Measurements from ENCODE around the gene RASAL2. TPM values are rescaled to one million over a fixed set of nuclear protein-coding genes. Genes with fewer than 3 reads are reported as not detected.

RASAL2 gene
- total RNA-seq, 1 experiment from 2014 or later = 22.2 TPM

- no peaks in the 10 kb centered on the region for H3K9me3 ChIP-seq (ENCODE audit: control insufficient read depth, low read depth, low read length)
- no peak overlapping the region for H2BK20ac ChIP-seq (ENCODE audit: low read depth, low read length, poor library complexity, severe bottlenecking)
- no peaks in the 10 kb centered on the region for H3K23me2 ChIP-seq (ENCODE audit: insufficient read length, low read depth, low read length, poor library complexity, severe bottlenecking)
- no peaks in the 10 kb centered on the region for H4K20me1 ChIP-seq (ENCODE audit: control insufficient read depth, insufficient read depth, insufficient read length)
- H3K4me2 ChIP-seq (ENCODE audit: insufficient read depth, insufficient read length, low read length) = no peak overlapping the region
- no peak overlapping the region for H3K27ac ChIP-seq (ENCODE audit: insufficient read length, low read depth, low read length)
- H3K79me1 ChIP-seq (ENCODE audit: insufficient read depth, low read depth, low read length, poor library complexity, severe bottlenecking) = no peaks in the 10 kb centered on the region
- WGBS (ENCODE audit: extremely low coverage, insufficient read length, low lambda C conversion rate) = no CpG with 5 or more reads among the region's 3 CpGs
- H4K91ac ChIP-seq (ENCODE audit: insufficient read length, low read depth, low read length) = no peak overlapping the region
- no peak overlapping the region for H3K9ac ChIP-seq (ENCODE audit: extremely low read depth, insufficient read length, low read length)
- H4K5ac ChIP-seq (ENCODE audit: insufficient read length, low read depth, low read length) = no peak overlapping the region
- H3K79me2 ChIP-seq (ENCODE audit: insufficient read depth, low read length) = no peaks in the 10 kb centered on the region
- H2BK15ac ChIP-seq (ENCODE audit: low read depth, low read length) = no peak overlapping the region
- no peaks in the 10 kb centered on the region for H3K27me3 ChIP-seq (ENCODE audit: insufficient read depth, low read length)
- Mint-ChIP-seq H3K4me3 (no peak overlapping the region), H3K4me1 (no peaks in the 10 kb centered on the region), H3K9me3 (no peaks in the 10 kb centered on the region), H3K36me3 (ENCODE audit: insufficient read depth in 1 of 3, low read depth in 3 of 3) (no peaks in the 10 kb centered on the region), H3K27me3 (ENCODE audit: low read depth) (no peaks in the 10 kb centered on the region), H3K27ac (no peak overlapping the region)
- no peaks in the 10 kb centered on the region for H3K4me1 ChIP-seq (ENCODE audit: insufficient read depth, low read length)
- no peak for DNase-seq
- H3K56ac ChIP-seq (ENCODE audit: insufficient read length, low read depth, low read length) = no peak overlapping the region
- H4K8ac ChIP-seq (replicated peaks; ENCODE audit: insufficient read length, low read depth, low read length) = no peak overlapping the region
- no peak overlapping the region for H3K4ac ChIP-seq (ENCODE audit: low read depth, low read length)
- no peak overlapping the region for H2AFZ ChIP-seq (ENCODE audit: low read length)
- no peak overlapping the region for H2AK5ac ChIP-seq (ENCODE audit: insufficient read length, low read length)
- no peak overlapping the region for H2BK5ac ChIP-seq (ENCODE audit: insufficient read length, low read length)
- no peak overlapping the region for H2BK120ac ChIP-seq (ENCODE audit: low read depth, low read length, poor library complexity, severe bottlenecking)
- TF ChIP-seq, protein P1, sequence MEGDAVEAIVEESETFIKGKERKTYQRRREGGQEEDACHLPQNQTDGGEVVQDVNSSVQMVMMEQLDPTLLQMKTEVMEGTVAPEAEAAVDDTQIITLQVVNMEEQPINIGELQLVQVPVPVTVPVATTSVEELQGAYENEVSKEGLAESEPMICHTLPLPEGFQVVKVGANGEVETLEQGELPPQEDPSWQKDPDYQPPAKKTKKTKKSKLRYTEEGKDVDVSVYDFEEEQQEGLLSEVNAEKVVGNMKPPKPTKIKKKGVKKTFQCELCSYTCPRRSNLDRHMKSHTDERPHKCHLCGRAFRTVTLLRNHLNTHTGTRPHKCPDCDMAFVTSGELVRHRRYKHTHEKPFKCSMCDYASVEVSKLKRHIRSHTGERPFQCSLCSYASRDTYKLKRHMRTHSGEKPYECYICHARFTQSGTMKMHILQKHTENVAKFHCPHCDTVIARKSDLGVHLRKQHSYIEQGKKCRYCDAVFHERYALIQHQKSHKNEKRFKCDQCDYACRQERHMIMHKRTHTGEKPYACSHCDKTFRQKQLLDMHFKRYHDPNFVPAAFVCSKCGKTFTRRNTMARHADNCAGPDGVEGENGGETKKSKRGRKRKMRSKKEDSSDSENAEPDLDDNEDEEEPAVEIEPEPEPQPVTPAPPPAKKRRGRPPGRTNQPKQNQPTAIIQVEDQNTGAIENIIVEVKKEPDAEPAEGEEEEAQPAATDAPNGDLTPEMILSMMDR (conservative IDR thresholded peaks at IDR 0.05) = no peak
- H2BK12ac ChIP-seq (ENCODE audit: insufficient read length, low read depth, low read length) = no peak overlapping the region
- H3T11ph ChIP-seq (ENCODE audit: low read length) = no peak overlapping the region
- no peak overlapping the region for H3K18ac ChIP-seq (ENCODE audit: insufficient read length, low read depth, low read length)
- H3K23ac ChIP-seq (ENCODE audit: insufficient read length, low read depth, low read length) = no peak overlapping the region
- H3K14ac ChIP-seq (ENCODE audit: insufficient read depth, low read length) = no peak overlapping the region
Measured at GRCh38 chr1:178086294-178086693, 7.6 kb upstream of the RASAL2 start.
